HepG2 (cell line): ENCODE measurements around the gene ATPAF1. TPM values are rescaled to one million over a fixed set of nuclear protein-coding genes. Genes with fewer than 3 reads are reported as not detected.

Experiments used
- ATAC-seq: fragments of 200-7000 bp; cut with Tn5 transposase; 3 replicates; pipeline ENCODE4 v1.9.1; 2020; ENCODE audit warnings: mild to moderate bottlenecking, moderate library complexity
- BruUV-seq: library from RNA; stranded (reverse); fragments of 400-500 nt; replicated peaks from 2 replicates; lab custom pipeline; 2021; lab: Mats Ljungman, UMichigan
- CTCF ChIA-PET: fragments of 300-600 bp; formaldehyde crosslinking; extraction: SDS; loops from one replicate; lab custom pipeline; 2021; ENCODE audit warnings: low total read pairs, inconsistent platforms, low intra/inter-chr PET ratio; lab: Yijun Ruan, JAX
- POLR2A ChIA-PET: fragments of 350-600 bp; sonication (Branson Sonifier 250); formaldehyde crosslinking; loops from one replicate; lab custom pipeline; 2020; ENCODE audit warnings: antibody characterized with exemption, inconsistent platforms; lab: Yijun Ruan, JAX
- DNase-seq: peaks from one replicate; pipeline ENCODE4 v3.0.0-alpha.2; 2015; ENCODE audit warnings: low spot score
- FAIRE-seq: peaks from 3 replicates; lab custom pipeline; 2011; peaks lifted over from hg19 to GRCh38; lab: Jason Lieb, UNC
- H2AFZ ChIP-seq: one replicate; pipeline ENCODE4 v1.6.1; 2011; ENCODE audit warnings: low read length, inconsistent platforms
- H3K27ac ChIP-seq: fragments of 300-600 bp; 3 replicates; pipeline ENCODE4 v1.8.0; 2011; ENCODE audit warnings: mixed run types, mild to moderate bottlenecking, mixed read lengths, low read length, inconsistent platforms; ENCODE audit not compliant: insufficient read depth; ENCODE audit errors: extremely low read length
- H3K27me3 ChIP-seq, 2 experiments: fragments of 200-600 bp in 1 of 2; 2 replicates in 1 of 2; 3 replicates in 1 of 2; pipeline versions ENCODE4 v1.6.0 to v1.8.0; 2011; ENCODE audit warnings: low read length in 2 of 2, mild to moderate bottlenecking in 2 of 2, moderate library complexity in 2 of 2, inconsistent platforms in 1 of 2; ENCODE audit not compliant: insufficient read depth in 2 of 2, control insufficient read depth in 1 of 2
- H3K36me3 ChIP-seq, 2 experiments: fragments of 200-600 bp in 1 of 2; replicated peaks in 1 of 2; 2 replicates in 1 of 2; 3 replicates in 1 of 2; pipeline versions ENCODE4 v1.5.1 to v1.8.0; 2011; ENCODE audit warnings: low read length in 2 of 2, inconsistent platforms in 1 of 2; ENCODE audit not compliant: insufficient read depth in 2 of 2, control insufficient read depth in 1 of 2
- H3K4me1 ChIP-seq: 2 replicates; pipeline ENCODE4 v1.5.1; 2012; ENCODE audit warnings: low read length, inconsistent platforms; ENCODE audit not compliant: insufficient read depth
- H3K4me2 ChIP-seq: 2 replicates; pipeline ENCODE4 v1.6.0; 2011; ENCODE audit warnings: low read depth, low read length, inconsistent platforms
- H3K4me3 ChIP-seq, 3 experiments: fragments of 200-600 bp in 1 of 3; sonication (generic), shearing (Covaris generic) in 1 of 3; replicated peaks in 1 of 3; 2 replicates each; pipeline ENCODE4 v1.5.1; 2011 to 2016; ENCODE audit warnings: low read length in 3 of 3, inconsistent platforms in 2 of 3, low read depth in 2 of 3, mild to moderate bottlenecking in 2 of 3, control low read depth in 1 of 3, mixed read lengths in 1 of 3; ENCODE audit not compliant: insufficient read depth in 1 of 3
- H3K79me2 ChIP-seq: one replicate; pipeline ENCODE4 v1.6.1; 2011; ENCODE audit warnings: low read length, inconsistent platforms; ENCODE audit not compliant: insufficient read depth
- H3K9ac ChIP-seq: 2 replicates; pipeline ENCODE4 v1.6.0; 2011; ENCODE audit warnings: mild to moderate bottlenecking, low read depth, low read length, inconsistent platforms; ENCODE audit not compliant: insufficient read depth
- H3K9me3 ChIP-seq: 2 replicates; pipeline ENCODE4 v1.5.1; 2012; ENCODE audit warnings: mild to moderate bottlenecking, low read length
- H4K20me1 ChIP-seq: 2 replicates; pipeline ENCODE4 v1.6.0; 2011; ENCODE audit warnings: inconsistent platforms, mild to moderate bottlenecking, low read length, moderate library complexity; ENCODE audit not compliant: insufficient read depth
- AKNA ChIP-seq: sonication (generic); formaldehyde crosslinking; IDR thresholded peaks from 2 replicates; pipeline ENCODE4 v1.4.0; 2020; ENCODE audit warnings: missing genetic modification reagents, borderline replicate concordance
- HDAC2 ChIP-seq: sonication (generic); formaldehyde crosslinking; IDR thresholded peaks from 2 replicates; pipeline ENCODE4 v1.4.0; 2020; ENCODE audit warnings: missing genetic modification reagents
- HIC2 ChIP-seq: sonication (generic); formaldehyde crosslinking; IDR thresholded peaks from 2 replicates; pipeline ENCODE4 v1.9.0; 2022; ENCODE audit warnings: low read depth, missing genetic modification reagents
- POLR2AphosphoS5 ChIP-seq: IDR thresholded peaks from 2 replicates; pipeline ENCODE4 v1.6.1; 2012; ENCODE audit warnings: low read depth, low read length
- TBX3 ChIP-seq: fragments of 450-650 bp; IDR thresholded peaks from 2 replicates; pipeline ENCODE4 v1.6.1; 2017; ENCODE audit warnings: antibody characterized with exemption, mild to moderate bottlenecking, inconsistent platforms, borderline replicate concordance
- WGBS: methylation state at CpG from one replicate; pipeline ENCODE4 v1.1.6; 2017; ENCODE audit warnings: low lambda C conversion rate; 5-methylcytosine and 5-hydroxymethylcytosine counted together
- in situ Hi-C: cut with HindIII; loops from 2 replicates; pipeline ENCODE4 v1.10.0; 2017; ENCODE audit warnings: low pct_unique_long_range_greater_than_20kb; ENCODE audit not compliant: extremely low pct_ligation_motif_present
- intact Hi-C: fragments of 100-400 bp; cut with micrococcal nuclease; formaldehyde crosslinking; loops from one replicate; pipeline ENCODE4 v1.10.0; 2022; ENCODE audit not compliant: unreplicated experiment
- polyA plus RNA-seq, 8 experiments: library from polyadenylated mRNA; depleted of rRNA in 3 of 8; stranded (reverse) in 7 of 8; unstranded in 1 of 8; fragments of >200 nt; fragmentation: Illumina TruSeq in 4 of 8; extraction: Trizol in 4 of 8; gene quantifications; 2 replicates each; pipeline versions ENCODE4 v1.2.1 to v1.2.3, GENCODE V29; 2011 to 2016; ENCODE audit warnings: low read depth in 4 of 8, missing spikeins in 1 of 8, mixed read lengths in 1 of 8; ENCODE audit not compliant: insufficient read depth in 1 of 8
- total RNA-seq, 5 experiments: library from RNA; depleted of rRNA; stranded (reverse); fragments of >200 nt; fragmentation: Illumina TruSeq; extraction: Trizol; gene quantifications; 2 replicates each; pipeline ENCODE4 v1.2.3, GENCODE V29; 2016; ENCODE audit warnings: low read depth in 1 of 5
- TF ChIP-seq, protein P1 (sequence below): sonication (generic); formaldehyde crosslinking; IDR thresholded peaks from 2 replicates; pipeline ENCODE4 v1.4.0; 2020; ENCODE audit warnings: missing genetic modification reagents

The ATPAF1 gene
- total and polyA plus RNA-seq, 2 of the 13 experiments (the other 11 are each of a cell fraction or from before 2014, with no cell fraction given) = 66.6 to 76.7 TPM

DNA sequence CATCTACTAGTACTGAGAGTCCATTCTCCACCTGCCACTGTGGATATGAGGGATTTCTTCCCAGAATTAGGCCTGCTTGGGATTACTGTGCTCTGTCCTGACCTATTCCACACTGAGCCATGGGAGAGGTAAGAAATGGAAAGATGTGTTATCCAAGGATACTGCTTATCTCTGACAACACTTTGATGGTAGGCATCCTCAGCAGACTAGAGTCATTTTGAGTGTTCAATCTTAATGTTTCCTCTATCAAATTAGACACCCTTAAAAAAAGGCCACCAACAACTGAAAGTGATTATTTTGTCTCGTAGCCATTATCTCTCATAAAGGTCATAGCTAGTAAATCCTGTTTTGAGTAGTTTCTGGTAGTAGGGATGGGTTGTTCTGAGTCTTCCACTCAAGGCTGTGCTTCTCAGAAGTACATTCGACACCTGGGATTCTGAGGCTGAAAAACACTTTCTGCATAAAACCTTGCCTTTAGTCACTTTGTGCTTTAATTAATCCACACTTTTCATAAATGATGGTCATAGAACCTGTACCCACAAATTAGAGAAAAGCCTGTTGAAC is 8.8 kb downstream of the ATPAF1 start:
- WGBS = 94% methylated on average over 2 of the region's 2 CpGs
- Histone ChIP-seq H3K4me2 (no peak overlapping the region), H3K4me1 (no peaks in the 10 kb centered on the region), H3K79me2 (no peaks in the 10 kb centered on the region), H3K36me3 (peaks cover 4 to 29% of the 10 kb centered on the region in 2 experiments; a peak in 4 of 5 replicates), H3K27me3 (no peaks in the 10 kb centered on the region), H3K9ac (no peak overlapping the region), H3K4me3 (no peak overlapping the region), H3K27ac (no peak overlapping the region), H3K9me3 (no peaks in the 10 kb centered on the region), H2AFZ (no peak overlapping the region), H4K20me1 (no peaks in the 10 kb centered on the region)
- FAIRE-seq (no peak), ATAC-seq (no peak), DNase-seq (no peak)
- in situ Hi-C loops = no loop called here
- intact Hi-C loops = no loop called here
- TF ChIP-seq AKNA (CRISPR knock-in tag) (no peak), POLR2AphosphoS5 (no peak), HDAC2 (no peak), HIC2 (CRISPR knock-in tag) (no peak), TBX3 (no peak)
- TF ChIP-seq, protein P1, sequence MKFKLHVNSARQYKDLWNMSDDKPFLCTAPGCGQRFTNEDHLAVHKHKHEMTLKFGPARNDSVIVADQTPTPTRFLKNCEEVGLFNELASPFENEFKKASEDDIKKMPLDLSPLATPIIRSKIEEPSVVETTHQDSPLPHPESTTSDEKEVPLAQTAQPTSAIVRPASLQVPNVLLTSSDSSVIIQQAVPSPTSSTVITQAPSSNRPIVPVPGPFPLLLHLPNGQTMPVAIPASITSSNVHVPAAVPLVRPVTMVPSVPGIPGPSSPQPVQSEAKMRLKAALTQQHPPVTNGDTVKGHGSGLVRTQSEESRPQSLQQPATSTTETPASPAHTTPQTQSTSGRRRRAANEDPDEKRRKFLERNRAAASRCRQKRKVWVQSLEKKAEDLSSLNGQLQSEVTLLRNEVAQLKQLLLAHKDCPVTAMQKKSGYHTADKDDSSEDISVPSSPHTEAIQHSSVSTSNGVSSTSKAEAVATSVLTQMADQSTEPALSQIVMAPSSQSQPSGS (CRISPR knock-in tag) = no peak
- CTCF ChIA-PET = no interaction called here
- POLR2A ChIA-PET = no interaction called here
- BruUV-seq = no TSS peak
